ENCODE results near the gene HPGDS. TPM values are rescaled to one million over a fixed set of nuclear protein-coding genes. Genes with fewer than 3 reads are reported as not detected.
"Not testable (repeated sequence)": the region's sequence is repeated elsewhere in the genome, so short reads cannot be mapped to it uniquely, and the experiment has no call there.

HPGDS gene
- polyA plus RNA-seq, 6 donors from 2014 or later, result not detected

DNA sequence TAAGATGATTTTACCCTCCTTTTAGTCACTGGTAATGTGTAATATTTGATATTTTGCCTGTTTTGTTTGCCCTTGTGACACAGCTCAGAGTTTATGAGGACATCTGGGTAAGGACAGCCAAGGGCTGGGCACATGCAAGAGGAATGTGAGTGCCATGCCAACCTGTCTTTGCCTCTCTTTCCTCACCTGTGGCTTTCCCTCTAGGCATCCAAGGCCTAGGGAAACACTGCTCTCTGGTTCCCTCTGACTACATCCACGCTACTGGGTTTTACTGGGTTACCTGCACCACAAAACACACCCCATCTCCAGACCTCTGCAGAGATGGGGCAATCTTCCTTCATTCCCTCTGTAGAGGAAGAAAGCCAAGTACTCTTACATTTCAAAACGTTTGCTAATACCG is 7.7 kb downstream of the HPGDS start:
- DNase-seq (no peak), ATAC-seq (ENCODE audit: low read depth in 2 of 2) (no peak)
- no peaks in the 10 kb centered on the region for H3K36me3 Mint-ChIP-seq
- H3K9me3 Mint-ChIP-seq, result peaks cover 0 to 2% (median 0%) of the 10 kb centered on the region in 7 donors
- peaks cover 4 to 10% (median 8%) of the 10 kb centered on the region in 3 donors for H3K4me1 Mint-ChIP-seq
- no peak overlapping the region for H3K27ac Mint-ChIP-seq
- H3K4me3 Mint-ChIP-seq, result no peak overlapping the region
- peaks cover 0 to 3% (median 2%) of the 10 kb centered on the region in 3 donors for H3K27me3 Mint-ChIP-seq

DNA sequence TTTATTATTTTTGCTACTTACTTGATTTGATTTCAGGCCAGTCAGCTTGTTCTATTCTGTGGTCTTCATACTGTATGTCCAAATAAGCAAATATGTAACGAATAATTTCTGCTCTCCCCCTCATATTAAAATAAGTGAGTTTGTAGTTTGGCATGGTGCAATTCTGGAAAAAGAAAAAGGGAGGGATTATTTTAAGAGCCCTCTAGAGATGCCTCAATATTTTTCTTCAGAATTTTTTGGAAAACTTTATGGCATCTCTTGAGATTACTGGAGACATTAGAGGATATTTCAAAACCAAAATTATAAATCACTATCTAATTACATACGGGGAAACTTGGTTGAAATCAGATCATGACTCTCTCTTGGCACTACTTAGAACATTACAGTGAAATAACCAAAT is 8.2 kb downstream of the HPGDS start:
- ATAC-seq (ENCODE audit: low read depth in 2 of 2), result no peak
- no peak overlapping the region for H3K4me3 Mint-ChIP-seq
- H3K9me3 Mint-ChIP-seq, result no peaks in the 10 kb centered on the region
- peaks cover 0 to 6% (median 4%) of the 10 kb centered on the region in 3 donors for H3K4me1 Mint-ChIP-seq
- no peak overlapping the region for H3K27ac Mint-ChIP-seq
- no peak for DNase-seq
- peaks cover 0 to 8% (median 4%) of the 10 kb centered on the region in 3 donors for H3K27me3 Mint-ChIP-seq
- no peaks in the 10 kb centered on the region for H3K36me3 Mint-ChIP-seq

DNA sequence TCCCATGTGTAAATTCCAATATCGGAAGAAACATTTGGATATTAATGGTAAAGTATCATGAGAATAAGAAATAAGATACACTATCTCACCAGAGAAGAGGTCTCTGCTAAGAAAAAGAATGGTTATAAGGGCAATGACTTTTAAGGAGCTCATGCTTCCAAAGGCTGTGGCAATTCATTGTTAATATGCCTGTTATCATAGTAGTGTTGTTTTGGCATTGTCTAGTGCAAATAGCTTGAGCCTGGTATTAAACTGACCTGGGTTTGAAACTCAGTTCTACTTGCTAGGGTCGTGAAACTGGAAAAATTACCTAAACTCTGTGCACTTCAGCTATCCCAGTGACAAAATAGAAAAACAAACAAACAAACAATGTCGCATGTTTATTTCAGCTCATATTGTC is 8.8 kb downstream of the HPGDS start:
- ATAC-seq (ENCODE audit: low read depth in 2 of 2), result no peak
- Mint-ChIP-seq H3K4me1 (no peaks in the 10 kb centered on the region), H3K9me3 (no peaks in the 10 kb centered on the region), H3K27ac (no peak overlapping the region), H3K4me3 (no peak overlapping the region), H3K36me3 (no peaks in the 10 kb centered on the region), H3K27me3 (peaks cover 0 to 8% (median 4%) of the 10 kb centered on the region in 3 donors)
- DNase-seq, result no peak

DNA sequence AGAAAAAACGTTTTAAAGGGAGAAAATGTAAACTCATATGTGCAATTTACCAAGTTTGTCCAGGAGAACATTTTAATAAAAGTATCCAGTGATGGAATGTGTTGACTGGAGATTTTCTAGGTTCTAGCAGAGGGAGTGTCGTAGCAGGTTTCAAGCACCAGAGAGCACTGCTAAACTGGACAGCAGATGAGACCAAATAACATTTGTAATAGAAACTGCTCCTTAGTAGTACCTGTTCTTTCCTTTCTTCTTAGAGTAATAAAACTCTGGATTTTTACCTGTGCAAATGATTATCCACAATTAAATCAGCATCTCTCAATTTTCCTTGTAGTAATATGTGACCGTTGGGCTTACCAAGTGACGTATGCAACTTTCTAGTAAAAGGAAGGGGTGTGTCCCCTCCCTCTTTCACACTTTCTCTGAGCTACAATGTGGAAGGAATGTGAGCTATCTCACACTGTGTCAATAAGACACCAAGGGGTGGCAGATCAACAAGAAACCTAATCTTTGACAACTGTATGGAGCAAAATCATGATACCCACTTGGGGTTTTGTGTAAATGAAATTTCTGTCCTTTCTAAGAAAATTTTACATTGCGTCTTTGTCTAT is 9.5 kb downstream of the HPGDS start:
- H3K4me1 Mint-ChIP-seq, result no peaks in the 10 kb centered on the region
- no peak overlapping the region for H3K27ac Mint-ChIP-seq
- H3K36me3 Mint-ChIP-seq, result peaks cover 0 to 3% of the 10 kb centered on the region in 2 donors
- peaks cover 0 to 8% (median 4%) of the 10 kb centered on the region in 3 donors for H3K27me3 Mint-ChIP-seq
- ATAC-seq (ENCODE audit: low read depth in 2 of 2), result no peak
- no peak overlapping the region for H3K4me3 Mint-ChIP-seq
- H3K9me3 Mint-ChIP-seq, result peaks cover 0 to 3% (median 1%) of the 10 kb centered on the region in 7 donors
- DNase-seq, result no peak

DNA sequence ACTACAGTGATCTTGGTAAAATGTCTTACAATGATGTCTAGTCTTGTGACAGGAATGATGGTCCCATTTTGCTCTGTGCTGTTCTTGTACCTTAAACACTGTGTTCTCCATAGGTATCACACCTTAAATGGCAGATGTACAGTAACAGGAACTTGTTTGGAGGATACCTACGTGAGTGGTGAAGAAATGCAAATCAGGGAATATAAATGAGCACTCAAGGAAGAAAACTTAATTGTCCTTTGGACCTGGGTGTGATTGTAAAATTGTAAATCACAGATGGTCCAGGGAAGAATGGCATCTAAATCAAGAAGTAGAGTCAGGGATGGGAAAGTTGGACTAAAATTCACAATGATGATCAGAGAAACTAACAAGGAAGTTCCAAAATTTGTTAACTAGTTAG is 12.7 kb downstream of the HPGDS start:
- Mint-ChIP-seq H3K4me3 (no peak overlapping the region), H3K27ac (no peak overlapping the region), H3K9me3 (peaks cover 6 to 34% (median 22%) of the 10 kb centered on the region in 7 donors), H3K4me1 (no peaks in the 10 kb centered on the region), H3K36me3 (peaks cover 0 to 19% of the 10 kb centered on the region in 2 donors), H3K27me3 (peaks cover 0 to 8% (median 4%) of the 10 kb centered on the region in 3 donors)
- DNase-seq (no peak), ATAC-seq (ENCODE audit: low read depth in 2 of 2) (no peak)

DNA sequence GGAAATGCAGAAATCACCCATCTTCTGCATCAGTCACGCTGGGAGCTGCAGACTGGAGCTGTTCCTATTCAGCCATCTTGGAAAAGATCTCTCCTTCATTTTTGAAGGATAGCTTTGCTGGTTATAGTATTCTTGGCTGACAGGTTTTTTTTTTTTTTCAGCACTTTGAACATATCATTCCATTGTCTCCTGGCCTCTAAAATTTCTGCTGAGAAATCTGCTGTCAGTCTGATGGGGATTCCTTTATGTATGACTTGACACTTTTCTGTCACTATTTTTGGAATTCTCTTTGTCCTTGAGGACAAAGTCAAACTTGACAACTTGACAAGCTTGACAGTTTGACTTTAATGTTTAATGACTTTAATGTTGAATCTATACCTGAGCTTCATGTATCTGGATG is 16.8 kb downstream of the HPGDS start:
- Mint-ChIP-seq H3K27ac (no peak overlapping the region), H3K4me3 (no peak overlapping the region), H3K9me3 (peaks cover 21 to 60% (median 40%) of the 10 kb centered on the region in 7 donors), H3K36me3 (peaks cover 4 to 43% of the 10 kb centered on the region in 2 donors), H3K4me1 (no peaks in the 10 kb centered on the region), H3K27me3 (peaks cover 0 to 25% (median 9%) of the 10 kb centered on the region in 3 donors)
- DNase-seq, result no peak
- ATAC-seq (ENCODE audit: low read depth in 2 of 2), result no peak

DNA sequence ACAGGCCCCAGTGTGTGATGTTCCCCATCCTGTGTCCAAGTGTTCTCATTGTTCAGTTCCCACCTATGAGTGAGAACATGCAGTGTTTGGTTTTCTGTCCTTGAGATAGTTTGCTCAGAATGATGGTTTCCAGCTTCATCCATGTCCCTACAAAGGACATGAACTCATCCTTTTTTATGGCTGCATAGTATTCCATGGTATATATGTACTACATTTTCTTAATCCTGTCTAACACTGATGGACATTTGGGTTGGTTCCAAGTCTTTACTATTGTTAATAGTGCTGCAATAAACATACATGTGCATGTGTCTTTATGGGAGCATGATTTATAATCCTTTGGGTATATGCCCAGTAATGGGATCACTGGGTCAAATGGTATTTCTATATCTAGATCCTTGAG is 22.7 kb downstream of the HPGDS start:
- not testable (repeated sequence) for H3K4me3 Mint-ChIP-seq; H3K4me1 Mint-ChIP-seq; DNase-seq; H3K27ac Mint-ChIP-seq; ATAC-seq (ENCODE audit: low read depth in 2 of 2)
- H3K36me3 Mint-ChIP-seq, result peaks cover 6 to 24% of the 10 kb centered on the region in 2 donors
- peaks cover 6 to 17% (median 10%) of the 10 kb centered on the region in 3 donors for H3K27me3 Mint-ChIP-seq
- H3K9me3 Mint-ChIP-seq, result peaks cover 14 to 44% (median 29%) of the 10 kb centered on the region in 7 donors

DNA sequence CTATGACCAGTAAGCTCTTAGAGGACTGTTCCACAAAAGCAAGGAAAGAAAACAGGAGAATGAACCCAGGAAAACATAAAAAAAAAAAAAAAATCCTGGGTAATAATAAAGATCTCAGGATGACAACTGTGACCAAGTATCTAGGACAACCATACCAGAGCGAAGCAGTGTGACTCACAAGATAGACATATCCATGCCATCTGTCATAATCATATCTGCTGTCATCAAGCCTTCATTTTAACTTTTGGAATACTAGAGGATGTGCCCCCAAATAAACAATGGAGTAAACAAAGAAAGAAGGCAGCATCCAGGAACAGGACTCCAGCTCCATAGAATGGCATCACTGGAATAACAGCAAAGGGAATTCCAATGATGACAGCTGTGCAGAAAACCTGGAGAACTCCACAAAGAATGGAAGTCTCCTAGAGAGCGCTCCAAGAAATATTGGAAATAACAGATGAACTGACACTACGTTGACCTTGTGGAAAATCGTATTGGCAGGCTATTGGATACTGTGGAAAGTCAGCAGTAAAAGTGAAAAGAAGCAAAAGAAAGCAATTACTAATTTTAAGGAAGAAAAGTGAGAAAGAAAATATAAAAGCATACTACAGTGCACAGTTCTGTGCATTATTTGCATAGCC is 35.3 kb downstream of the HPGDS start:
- ATAC-seq (ENCODE audit: low read depth in 2 of 2) (no peak), DNase-seq (no peak)
- peak overlapping the region in 1 of 6 donors; percentile 71 for H3K27ac Mint-ChIP-seq
- no peaks in the 10 kb centered on the region for H3K27me3 Mint-ChIP-seq
- H3K9me3 Mint-ChIP-seq, result peaks cover 0 to 10% (median 0%) of the 10 kb centered on the region in 7 donors
- no peaks in the 10 kb centered on the region for H3K36me3 Mint-ChIP-seq
- no peak overlapping the region for H3K4me3 Mint-ChIP-seq
- no peaks in the 10 kb centered on the region for H3K4me1 Mint-ChIP-seq

DNA sequence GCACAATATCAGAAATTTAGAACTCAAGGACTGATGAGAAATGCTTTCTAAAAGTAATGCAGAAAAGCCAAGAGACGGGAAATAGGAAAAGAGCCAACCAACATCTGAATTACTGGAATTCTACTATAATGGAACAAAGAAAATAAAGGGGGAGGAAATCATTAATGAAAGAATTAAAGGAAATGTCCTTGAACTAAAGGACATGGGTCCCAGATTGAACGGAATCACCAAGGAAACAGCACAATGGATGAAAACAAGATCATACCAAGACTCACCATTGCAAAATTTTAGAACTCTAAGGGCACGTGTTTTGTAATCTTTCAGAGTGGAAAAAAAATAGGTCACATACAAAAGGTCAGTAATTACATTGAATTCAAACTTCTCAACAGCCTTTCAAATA is 35.9 kb downstream of the HPGDS start:
- H3K4me1 Mint-ChIP-seq, result no peaks in the 10 kb centered on the region
- peaks cover 0 to 7% (median 0%) of the 10 kb centered on the region in 7 donors for H3K9me3 Mint-ChIP-seq
- H3K4me3 Mint-ChIP-seq, result no peak overlapping the region
- H3K27ac Mint-ChIP-seq, result no peak overlapping the region
- ATAC-seq (ENCODE audit: low read depth in 2 of 2) (no peak), DNase-seq (no peak)
- H3K27me3 Mint-ChIP-seq, result no peaks in the 10 kb centered on the region
- H3K36me3 Mint-ChIP-seq, result no peaks in the 10 kb centered on the region

DNA sequence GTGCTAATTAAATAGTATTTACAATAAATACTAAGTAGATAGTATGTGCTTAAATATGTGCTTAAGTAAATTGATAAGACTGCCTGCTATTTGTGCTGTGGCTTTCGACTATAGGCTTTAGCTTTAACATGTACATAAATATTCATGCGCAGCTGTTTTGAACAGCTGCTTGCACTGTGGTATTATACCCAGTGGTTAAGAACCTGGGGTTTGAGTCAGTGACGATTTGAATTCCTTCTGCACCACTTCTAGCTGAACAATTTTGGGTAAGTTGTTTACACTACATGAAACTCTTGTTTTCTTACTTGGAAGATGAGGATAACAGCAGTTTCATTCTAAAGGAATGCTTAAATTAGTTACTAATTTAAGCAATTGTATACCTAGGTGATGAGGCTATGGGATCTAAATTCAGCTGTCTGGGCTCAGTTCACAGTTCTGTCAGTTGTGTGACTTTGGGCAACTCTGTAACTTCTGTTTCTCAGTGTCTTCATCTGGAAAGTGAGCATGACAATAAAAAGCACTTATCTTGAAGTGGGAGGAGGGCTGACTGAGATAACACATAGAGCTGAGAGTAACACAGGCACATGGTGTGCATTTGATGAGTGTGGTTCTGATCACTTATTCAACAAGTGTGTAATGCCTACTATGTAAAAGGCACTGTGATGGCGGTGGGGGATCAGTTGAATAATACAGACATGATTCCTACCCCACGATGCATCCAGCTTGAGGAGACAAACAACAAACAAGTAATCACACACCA is 37.0 kb downstream of the HPGDS start:
- DNase-seq (no peak), ATAC-seq (ENCODE audit: low read depth in 2 of 2) (no peak)
- no peaks in the 10 kb centered on the region for H3K4me1 Mint-ChIP-seq
- no peaks in the 10 kb centered on the region for H3K36me3 Mint-ChIP-seq
- no peaks in the 10 kb centered on the region for H3K27me3 Mint-ChIP-seq
- peaks cover 0 to 4% (median 0%) of the 10 kb centered on the region in 7 donors for H3K9me3 Mint-ChIP-seq
- no peak overlapping the region for H3K4me3 Mint-ChIP-seq
- no peak overlapping the region for H3K27ac Mint-ChIP-seq

DNA sequence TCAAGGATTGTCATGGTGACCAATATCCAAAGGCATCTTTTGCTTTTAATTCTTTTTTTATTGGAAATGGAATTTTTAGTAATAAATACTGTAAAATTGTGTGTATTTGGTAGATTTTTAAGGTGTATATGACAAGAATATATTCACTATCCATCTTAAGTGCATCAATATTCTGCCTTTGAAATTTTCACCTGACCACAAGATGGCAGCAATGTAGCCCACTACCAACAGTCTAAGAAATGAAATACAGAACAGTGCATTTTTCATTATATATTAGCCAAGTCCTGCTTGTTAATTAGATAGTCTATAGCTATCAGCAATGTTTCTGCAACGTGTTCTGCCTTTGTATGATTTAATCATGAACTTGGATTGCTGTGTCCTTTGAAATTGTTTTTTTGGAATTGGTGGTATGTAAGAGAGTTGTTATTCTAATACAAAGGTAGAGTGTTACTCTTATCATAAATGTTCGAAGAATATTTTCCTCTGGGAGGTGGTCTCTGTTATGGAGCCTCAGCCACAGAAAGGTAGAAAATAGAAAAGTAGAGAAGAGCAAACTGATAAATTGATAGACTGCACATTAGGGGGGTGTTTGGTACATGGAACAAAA is 38.2 kb downstream of the HPGDS start:
- H3K27me3 Mint-ChIP-seq, result no peaks in the 10 kb centered on the region
- DNase-seq (peak; percentile 0), ATAC-seq (ENCODE audit: low read depth in 2 of 2) (no peak)
- no peaks in the 10 kb centered on the region for H3K9me3 Mint-ChIP-seq
- H3K36me3 Mint-ChIP-seq, result no peaks in the 10 kb centered on the region
- no peak overlapping the region for H3K27ac Mint-ChIP-seq
- H3K4me1 Mint-ChIP-seq, result no peaks in the 10 kb centered on the region
- H3K4me3 Mint-ChIP-seq, result no peak overlapping the region

DNA sequence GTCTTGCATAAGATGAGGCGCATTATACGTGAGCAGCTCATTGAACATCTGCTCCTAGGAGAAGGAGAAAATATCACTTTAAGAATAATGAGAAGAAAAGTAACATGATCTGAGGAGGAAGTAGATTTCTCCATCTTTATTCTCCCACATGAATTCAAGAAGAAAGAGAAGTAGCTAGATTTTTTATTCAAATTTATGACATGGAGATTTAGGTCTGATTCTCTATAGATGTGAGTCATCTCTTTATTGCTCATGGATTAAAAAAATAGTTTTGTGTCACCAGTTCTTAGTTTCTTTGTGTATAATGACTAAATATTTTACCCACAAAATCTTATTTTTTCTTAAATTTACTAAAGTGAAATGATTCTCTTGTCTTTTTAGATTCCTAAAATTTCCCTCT is 40.4 kb downstream of the HPGDS start:
- no peak overlapping the region for H3K27ac Mint-ChIP-seq
- DNase-seq, result no peak
- no peaks in the 10 kb centered on the region for H3K4me1 Mint-ChIP-seq
- no peaks in the 10 kb centered on the region for H3K9me3 Mint-ChIP-seq
- no peak overlapping the region for H3K4me3 Mint-ChIP-seq
- ATAC-seq (ENCODE audit: low read depth in 2 of 2), result no peak
- no peaks in the 10 kb centered on the region for H3K27me3 Mint-ChIP-seq
- H3K36me3 Mint-ChIP-seq, result no peaks in the 10 kb centered on the region

DNA sequence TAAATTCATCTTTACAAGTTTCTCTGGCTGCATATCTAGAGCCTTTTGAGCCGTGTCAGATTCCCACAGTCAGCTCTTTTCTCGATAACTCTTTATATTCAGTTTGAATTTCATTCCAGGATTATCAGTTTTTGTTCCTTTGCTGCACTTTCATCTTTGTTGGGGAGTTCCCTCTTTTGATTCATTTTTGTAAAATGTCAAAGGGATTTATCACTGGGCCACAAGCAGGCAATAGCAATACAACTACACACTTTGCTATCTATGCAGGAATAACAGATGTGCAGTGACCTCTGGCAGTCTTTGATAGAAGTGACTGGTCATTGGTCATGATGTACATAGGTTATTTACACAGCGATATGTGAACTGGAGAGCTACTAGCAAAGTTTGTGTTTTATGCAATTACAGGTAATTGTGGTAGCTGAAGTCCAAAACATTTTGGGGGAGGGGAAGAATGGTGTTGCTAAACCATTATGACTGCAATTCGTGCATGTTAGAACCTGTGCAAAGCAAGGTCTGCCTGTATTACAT is 43.8 kb downstream of the HPGDS start:
- Mint-ChIP-seq H3K9me3 (no peaks in the 10 kb centered on the region), H3K27ac (no peak overlapping the region), H3K4me1 (no peaks in the 10 kb centered on the region), H3K36me3 (no peaks in the 10 kb centered on the region), H3K27me3 (no peaks in the 10 kb centered on the region), H3K4me3 (no peak overlapping the region)
- no peak for ATAC-seq (ENCODE audit: low read depth in 2 of 2)
- DNase-seq, result no peak
